Type B pancreatic cell (in vitro differentiated cells): ENCODE data around the gene ITGA3. TPM values are rescaled to one million over a fixed set of nuclear protein-coding genes. Genes with fewer than 3 reads are reported as not detected.

ENCODE experiments used
- DNase-seq: peaks from one replicate; pipeline ENCODE4 v3.0.0; 2021; ENCODE audit warnings: mixed read lengths; ENCODE audit not compliant: unreplicated experiment; ENCODE audit errors: extremely low spot score
- H3K27ac Mint-ChIP-seq: 2 replicates; pipeline ENCODE4 v1.8.0; 2021; ENCODE audit warnings: mild to moderate bottlenecking, mixed read lengths
- H3K27me3 Mint-ChIP-seq: 2 replicates; pipeline ENCODE4 v1.8.0; 2021; ENCODE audit warnings: mixed read lengths
- H3K36me3 Mint-ChIP-seq: 2 replicates; pipeline ENCODE4 v1.8.0; 2021; ENCODE audit warnings: mixed read lengths
- H3K4me1 Mint-ChIP-seq: one replicate; pipeline ENCODE4 v1.8.0; 2021; ENCODE audit warnings: mixed read lengths; ENCODE audit not compliant: unreplicated experiment
- H3K4me3 Mint-ChIP-seq: 2 replicates; pipeline ENCODE4 v1.8.0; 2021; ENCODE audit warnings: mild to moderate bottlenecking, mixed read lengths
- H3K9me3 Mint-ChIP-seq: 2 replicates; pipeline ENCODE4 v1.8.0; 2021; ENCODE audit warnings: mixed read lengths
- CTCF ChIP-seq: fragments of 200-600 bp; sonication (generic); conservative IDR thresholded peaks from 2 replicates; pipeline ENCODE4 v1.5.0; 2021; ENCODE audit warnings: antibody characterized with exemption, mild to moderate bottlenecking
- total RNA-seq: library from RNA; stranded (reverse); gene quantifications from 2 replicates; pipeline ENCODE4 v1.2.1, GENCODE V29; 2021; ENCODE audit warnings: low replicate concordance

The ITGA3 gene
- total RNA-seq, 1 donor from 2014 or later: 20.3 TPM

GRCh38 chr17:50100480-50100883, 44.6 kb downstream of the ITGA3 start:
- Mint-ChIP-seq H3K9me3 (no peaks in the 10 kb centered on the region), H3K4me1 (peaks cover 27% of the 10 kb centered on the region), H3K27me3 (no peaks in the 10 kb centered on the region), H3K4me3 (no peak overlapping the region), H3K27ac (peak overlapping the region; percentile 47), H3K36me3 (peaks cover 3% of the 10 kb centered on the region)
- DNase-seq: no peak
- TF ChIP-seq CTCF: no peak

- no peak for TF ChIP-seq CTCF
- no peaks in the 10 kb centered on the region for H3K9me3 Mint-ChIP-seq
- H3K27ac Mint-ChIP-seq: peak overlapping the region; percentile 64
- peaks cover 3% of the 10 kb centered on the region for H3K36me3 Mint-ChIP-seq
- no peaks in the 10 kb centered on the region for H3K27me3 Mint-ChIP-seq
- H3K4me1 Mint-ChIP-seq: peaks cover 23% of the 10 kb centered on the region
- peak overlapping the region; percentile 2 for H3K4me3 Mint-ChIP-seq
- DNase-seq: no peak
Observed at GRCh38 chr17:50100921-50101345, 45.0 kb downstream of the ITGA3 start.

GRCh38 chr17:50101346-50102163, 45.6 kb downstream of the ITGA3 start:
- H3K27ac Mint-ChIP-seq: peak overlapping the region; percentile 64
- H3K27me3 Mint-ChIP-seq: no peaks in the 10 kb centered on the region
- H3K4me3 Mint-ChIP-seq: peak overlapping the region; percentile 44
- peaks cover 23% of the 10 kb centered on the region for H3K4me1 Mint-ChIP-seq
- no peak for DNase-seq
- TF ChIP-seq CTCF: peak; percentile 31
- no peaks in the 10 kb centered on the region for H3K9me3 Mint-ChIP-seq
- peaks cover 7% of the 10 kb centered on the region for H3K36me3 Mint-ChIP-seq

GRCh38 chr17:50102164-50102991, 46.5 kb downstream of the ITGA3 start:
- no peaks in the 10 kb centered on the region for H3K27me3 Mint-ChIP-seq
- H3K4me1 Mint-ChIP-seq: peaks cover 23% of the 10 kb centered on the region
- no peak overlapping the region for H3K27ac Mint-ChIP-seq
- no peak for DNase-seq
- H3K9me3 Mint-ChIP-seq: no peaks in the 10 kb centered on the region
- peaks cover 7% of the 10 kb centered on the region for H3K36me3 Mint-ChIP-seq
- TF ChIP-seq CTCF: no peak
- H3K4me3 Mint-ChIP-seq: peak overlapping the region; percentile 44

- peaks cover 7% of the 10 kb centered on the region for H3K36me3 Mint-ChIP-seq
- H3K9me3 Mint-ChIP-seq: no peaks in the 10 kb centered on the region
- no peak overlapping the region for H3K27ac Mint-ChIP-seq
- DNase-seq: no peak
- peaks cover 23% of the 10 kb centered on the region for H3K4me1 Mint-ChIP-seq
- H3K4me3 Mint-ChIP-seq: no peak overlapping the region
- no peaks in the 10 kb centered on the region for H3K27me3 Mint-ChIP-seq
- TF ChIP-seq CTCF: no peak
Observed at GRCh38 chr17:50103252-50103651, 47.3 kb downstream of the ITGA3 start.
